ENCODE data around the gene CDH23. TPM values are rescaled to one million over a fixed set of nuclear protein-coding genes. Genes with fewer than 3 reads are reported as not detected.

Gene CDH23
- polyA plus RNA-seq, 1 donor from 2014 or later: 6.6 TPM

DNA sequence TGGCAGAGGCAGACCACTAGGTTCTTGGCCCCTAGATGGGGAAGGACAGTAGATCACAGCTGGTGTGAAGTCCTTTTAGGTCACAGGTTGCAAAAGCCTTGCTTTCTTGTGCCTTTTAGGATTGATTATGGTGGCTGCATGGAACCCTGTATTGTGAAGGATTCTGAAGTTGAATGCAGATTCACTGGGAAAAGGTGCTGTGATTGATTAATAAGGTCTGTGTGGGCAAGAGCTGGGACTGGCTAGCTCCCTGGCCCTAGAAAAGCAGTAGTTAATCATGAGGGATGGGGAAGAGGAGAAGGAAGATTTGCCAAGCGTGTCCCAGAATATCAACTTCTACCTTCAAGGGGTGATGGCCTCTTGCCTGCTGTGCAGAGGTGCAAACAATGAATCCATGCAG, 105.5 kb downstream of the CDH23 start:
- H2AFZ ChIP-seq (ENCODE audit: low read depth, low read length): no peak overlapping the region
- peaks cover 3% of the 10 kb centered on the region for H3F3A ChIP-seq (ENCODE audit: insufficient read depth, low read length, poor library complexity, severe bottlenecking)
- H3K4me2 ChIP-seq (ENCODE audit: low read length): no peak overlapping the region
- H3K27ac ChIP-seq (ENCODE audit: low read length): no peak overlapping the region
- TF ChIP-seq POLR2AphosphoS5 (IDR thresholded peaks at IDR 0.05) (no peak), EP300 (conservative IDR thresholded peaks at IDR 0.05; ENCODE audit: poor library complexity, severe bottlenecking) (no peak), SMC3 (conservative IDR thresholded peaks at IDR 0.05; ENCODE audit: poor library complexity) (no peak), MXI1 (conservative IDR thresholded peaks at IDR 0.05; ENCODE audit: poor library complexity, severe bottlenecking) (no peak), RAD21 (conservative IDR thresholded peaks at IDR 0.05) (no peak), TAF1 (IDR thresholded peaks at IDR 0.05; ENCODE audit: low read depth) (no peak), EZH2 (IDR thresholded peaks at IDR 0.05; ENCODE audit: borderline replicate concordance, insufficient read depth, low read length, poor library complexity, severe bottlenecking) (no peak)
- TF ChIP-seq, protein P1, sequence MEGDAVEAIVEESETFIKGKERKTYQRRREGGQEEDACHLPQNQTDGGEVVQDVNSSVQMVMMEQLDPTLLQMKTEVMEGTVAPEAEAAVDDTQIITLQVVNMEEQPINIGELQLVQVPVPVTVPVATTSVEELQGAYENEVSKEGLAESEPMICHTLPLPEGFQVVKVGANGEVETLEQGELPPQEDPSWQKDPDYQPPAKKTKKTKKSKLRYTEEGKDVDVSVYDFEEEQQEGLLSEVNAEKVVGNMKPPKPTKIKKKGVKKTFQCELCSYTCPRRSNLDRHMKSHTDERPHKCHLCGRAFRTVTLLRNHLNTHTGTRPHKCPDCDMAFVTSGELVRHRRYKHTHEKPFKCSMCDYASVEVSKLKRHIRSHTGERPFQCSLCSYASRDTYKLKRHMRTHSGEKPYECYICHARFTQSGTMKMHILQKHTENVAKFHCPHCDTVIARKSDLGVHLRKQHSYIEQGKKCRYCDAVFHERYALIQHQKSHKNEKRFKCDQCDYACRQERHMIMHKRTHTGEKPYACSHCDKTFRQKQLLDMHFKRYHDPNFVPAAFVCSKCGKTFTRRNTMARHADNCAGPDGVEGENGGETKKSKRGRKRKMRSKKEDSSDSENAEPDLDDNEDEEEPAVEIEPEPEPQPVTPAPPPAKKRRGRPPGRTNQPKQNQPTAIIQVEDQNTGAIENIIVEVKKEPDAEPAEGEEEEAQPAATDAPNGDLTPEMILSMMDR (IDR thresholded peaks at IDR 0.05; ENCODE audit: poor library complexity, severe bottlenecking): no peak
- TF ChIP-seq, protein P2, sequence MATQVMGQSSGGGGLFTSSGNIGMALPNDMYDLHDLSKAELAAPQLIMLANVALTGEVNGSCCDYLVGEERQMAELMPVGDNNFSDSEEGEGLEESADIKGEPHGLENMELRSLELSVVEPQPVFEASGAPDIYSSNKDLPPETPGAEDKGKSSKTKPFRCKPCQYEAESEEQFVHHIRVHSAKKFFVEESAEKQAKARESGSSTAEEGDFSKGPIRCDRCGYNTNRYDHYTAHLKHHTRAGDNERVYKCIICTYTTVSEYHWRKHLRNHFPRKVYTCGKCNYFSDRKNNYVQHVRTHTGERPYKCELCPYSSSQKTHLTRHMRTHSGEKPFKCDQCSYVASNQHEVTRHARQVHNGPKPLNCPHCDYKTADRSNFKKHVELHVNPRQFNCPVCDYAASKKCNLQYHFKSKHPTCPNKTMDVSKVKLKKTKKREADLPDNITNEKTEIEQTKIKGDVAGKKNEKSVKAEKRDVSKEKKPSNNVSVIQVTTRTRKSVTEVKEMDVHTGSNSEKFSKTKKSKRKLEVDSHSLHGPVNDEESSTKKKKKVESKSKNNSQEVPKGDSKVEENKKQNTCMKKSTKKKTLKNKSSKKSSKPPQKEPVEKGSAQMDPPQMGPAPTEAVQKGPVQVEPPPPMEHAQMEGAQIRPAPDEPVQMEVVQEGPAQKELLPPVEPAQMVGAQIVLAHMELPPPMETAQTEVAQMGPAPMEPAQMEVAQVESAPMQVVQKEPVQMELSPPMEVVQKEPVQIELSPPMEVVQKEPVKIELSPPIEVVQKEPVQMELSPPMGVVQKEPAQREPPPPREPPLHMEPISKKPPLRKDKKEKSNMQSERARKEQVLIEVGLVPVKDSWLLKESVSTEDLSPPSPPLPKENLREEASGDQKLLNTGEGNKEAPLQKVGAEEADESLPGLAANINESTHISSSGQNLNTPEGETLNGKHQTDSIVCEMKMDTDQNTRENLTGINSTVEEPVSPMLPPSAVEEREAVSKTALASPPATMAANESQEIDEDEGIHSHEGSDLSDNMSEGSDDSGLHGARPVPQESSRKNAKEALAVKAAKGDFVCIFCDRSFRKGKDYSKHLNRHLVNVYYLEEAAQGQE (IDR thresholded peaks at IDR 0.05; ENCODE audit: borderline replicate concordance): no peak
- H3K36me3 ChIP-seq (ENCODE audit: insufficient read depth, low read length): no peaks in the 10 kb centered on the region
- no peak overlapping the region for H3K4me3 ChIP-seq (ENCODE audit: low read length)
- no peaks in the 10 kb centered on the region for H4K20me1 ChIP-seq (ENCODE audit: insufficient read depth)
- peak overlapping the region; percentile 16 for H3K9ac ChIP-seq (ENCODE audit: low read length)
- H3K27me3 ChIP-seq (ENCODE audit: insufficient read depth, low read depth, low read length): no peaks in the 10 kb centered on the region
- H3K9me3 ChIP-seq (ENCODE audit: low read length): no peaks in the 10 kb centered on the region
- no peaks in the 10 kb centered on the region for H3K79me2 ChIP-seq (replicated peaks; ENCODE audit: insufficient read depth, low read length)
- H3K9me2 ChIP-seq (ENCODE audit: insufficient read depth, low read length): no peaks in the 10 kb centered on the region

DNA sequence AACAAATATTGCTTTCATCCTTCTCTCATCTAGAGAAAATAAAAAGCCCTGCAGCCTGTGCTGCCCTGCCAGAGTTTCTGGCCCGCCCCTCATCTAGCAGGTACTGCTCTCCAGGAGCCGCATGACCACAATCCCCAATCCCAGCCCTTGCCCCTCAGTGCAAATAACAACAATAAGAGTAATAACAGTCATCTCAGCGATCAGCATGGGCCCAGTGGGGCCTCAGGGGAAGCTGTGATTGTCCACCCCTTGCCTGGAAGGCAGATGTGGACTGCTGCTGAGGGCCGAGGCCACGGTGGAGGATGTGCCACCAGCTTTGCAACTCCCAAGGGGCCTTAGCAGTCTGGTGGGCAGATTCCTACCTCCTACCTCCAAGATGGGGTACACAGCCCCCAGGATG, 106.1 kb downstream of the CDH23 start:
- H2AFZ ChIP-seq (ENCODE audit: low read depth, low read length): no peak overlapping the region
- TF ChIP-seq, protein P1 (IDR thresholded peaks at IDR 0.05; ENCODE audit: poor library complexity, severe bottlenecking): no peak
- TF ChIP-seq SMC3 (conservative IDR thresholded peaks at IDR 0.05; ENCODE audit: poor library complexity): no peak
- no peak for TF ChIP-seq EZH2 (IDR thresholded peaks at IDR 0.05; ENCODE audit: borderline replicate concordance, insufficient read depth, low read length, poor library complexity, severe bottlenecking)
- no peak for TF ChIP-seq EP300 (conservative IDR thresholded peaks at IDR 0.05; ENCODE audit: poor library complexity, severe bottlenecking)
- no peaks in the 10 kb centered on the region for H3K9me3 ChIP-seq (ENCODE audit: low read length)
- H3K4me3 ChIP-seq (ENCODE audit: low read length): no peak overlapping the region
- H4K20me1 ChIP-seq (ENCODE audit: insufficient read depth): no peaks in the 10 kb centered on the region
- H3K4me2 ChIP-seq (ENCODE audit: low read length): no peak overlapping the region
- H3K9ac ChIP-seq (ENCODE audit: low read length): no peak overlapping the region
- no peaks in the 10 kb centered on the region for H3K79me2 ChIP-seq (replicated peaks; ENCODE audit: insufficient read depth, low read length)
- H3K27me3 ChIP-seq (ENCODE audit: insufficient read depth, low read depth, low read length): no peaks in the 10 kb centered on the region
- no peak overlapping the region for H3K27ac ChIP-seq (ENCODE audit: low read length)
- H3F3A ChIP-seq (ENCODE audit: insufficient read depth, low read length, poor library complexity, severe bottlenecking): peaks cover 3% of the 10 kb centered on the region
- H3K9me2 ChIP-seq (ENCODE audit: insufficient read depth, low read length): no peaks in the 10 kb centered on the region
- no peaks in the 10 kb centered on the region for H3K36me3 ChIP-seq (ENCODE audit: insufficient read depth, low read length)

All from neural cell (in vitro differentiated cells).